Thoracic aorta (tissue), 2 donors: Measurements from ENCODE around the gene PPARG. TPM values are rescaled to one million over a fixed set of nuclear protein-coding genes. Genes with fewer than 3 reads are reported as not detected.

Experiments used
- ATAC-seq: fragments of 150-250 bp; one replicate; pipeline ENCODE4 v1.8.0; 2017; ENCODE audit warnings: low read depth; ENCODE audit not compliant: insufficient number of reproducible peaks, low FRiP score
- DNase-seq: peaks from one replicate; pipeline ENCODE4 v3.0.0-alpha.2; 2020; ENCODE audit warnings: low spot score
- H3K27ac ChIP-seq, 2 donors: fragments of 200-600 bp; sonication (generic); 1 replicate in 1 of 2; 2 replicates in 1 of 2; pipeline ENCODE4 v1.5.1; 2016; ENCODE audit warnings: mild to moderate bottlenecking in 2 of 2, moderate library complexity in 2 of 2
- H3K27me3 ChIP-seq: fragments of 200-600 bp; sonication (generic); replicated peaks from 2 replicates; pipeline ENCODE4 v1.6.0; 2016; ENCODE audit warnings: mild to moderate bottlenecking; ENCODE audit not compliant: insufficient read depth
- H3K36me3 ChIP-seq: fragments of 200-600 bp; sonication (generic); one replicate; pipeline ENCODE4 v1.5.1; 2016
- H3K4me1 ChIP-seq, 2 donors: fragments of 200-600 bp; sonication (generic); 1 replicate in 1 of 2; 2 replicates in 1 of 2; pipeline versions ENCODE4 v1.5.1 to v1.6.0; 2016; ENCODE audit warnings: low read depth in 2 of 2, mild to moderate bottlenecking in 1 of 2; ENCODE audit not compliant: control insufficient read depth in 1 of 2
- H3K4me3 ChIP-seq: fragments of 200-600 bp; sonication (generic); 2 replicates; pipeline ENCODE4 v1.5.1; 2016; ENCODE audit warnings: mild to moderate bottlenecking
- H3K9me3 ChIP-seq: fragments of 200-600 bp; sonication (generic); 2 replicates; pipeline ENCODE4 v1.5.1; 2016
- total RNA-seq, 2 donors: library from RNA; depleted of rRNA; stranded (reverse); fragments of >200 nt; gene quantifications; one replicate each; pipeline versions ENCODE4 v1.1.0 to v1.2.3, GENCODE V29; 2016
- TF ChIP-seq, protein P1 (sequence below): fragments of 200-600 bp; sonication (generic); IDR thresholded peaks from one replicate; pipeline ENCODE4 v1.5.1; 2019; ENCODE audit warnings: antibody characterized with exemption

The PPARG gene
- total RNA-seq, 2 donors from 2014 or later, result 8.5 to 13.1 TPM

- DNase-seq (no peak), ATAC-seq (no peak)
- TF ChIP-seq, protein P1, sequence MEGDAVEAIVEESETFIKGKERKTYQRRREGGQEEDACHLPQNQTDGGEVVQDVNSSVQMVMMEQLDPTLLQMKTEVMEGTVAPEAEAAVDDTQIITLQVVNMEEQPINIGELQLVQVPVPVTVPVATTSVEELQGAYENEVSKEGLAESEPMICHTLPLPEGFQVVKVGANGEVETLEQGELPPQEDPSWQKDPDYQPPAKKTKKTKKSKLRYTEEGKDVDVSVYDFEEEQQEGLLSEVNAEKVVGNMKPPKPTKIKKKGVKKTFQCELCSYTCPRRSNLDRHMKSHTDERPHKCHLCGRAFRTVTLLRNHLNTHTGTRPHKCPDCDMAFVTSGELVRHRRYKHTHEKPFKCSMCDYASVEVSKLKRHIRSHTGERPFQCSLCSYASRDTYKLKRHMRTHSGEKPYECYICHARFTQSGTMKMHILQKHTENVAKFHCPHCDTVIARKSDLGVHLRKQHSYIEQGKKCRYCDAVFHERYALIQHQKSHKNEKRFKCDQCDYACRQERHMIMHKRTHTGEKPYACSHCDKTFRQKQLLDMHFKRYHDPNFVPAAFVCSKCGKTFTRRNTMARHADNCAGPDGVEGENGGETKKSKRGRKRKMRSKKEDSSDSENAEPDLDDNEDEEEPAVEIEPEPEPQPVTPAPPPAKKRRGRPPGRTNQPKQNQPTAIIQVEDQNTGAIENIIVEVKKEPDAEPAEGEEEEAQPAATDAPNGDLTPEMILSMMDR, result no peak
- Histone ChIP-seq H3K27ac (no peak overlapping the region), H3K4me3 (peak overlapping the region; percentile 72), H3K27me3 (no peaks in the 10 kb centered on the region), H3K36me3 (no peaks in the 10 kb centered on the region), H3K9me3 (no peaks in the 10 kb centered on the region), H3K4me1 (peaks cover 0 to 13% of the 10 kb centered on the region in 2 donors)
Measured at GRCh38 chr3:12286927-12287726, 1.7 kb upstream of the PPARG start.

DNA sequence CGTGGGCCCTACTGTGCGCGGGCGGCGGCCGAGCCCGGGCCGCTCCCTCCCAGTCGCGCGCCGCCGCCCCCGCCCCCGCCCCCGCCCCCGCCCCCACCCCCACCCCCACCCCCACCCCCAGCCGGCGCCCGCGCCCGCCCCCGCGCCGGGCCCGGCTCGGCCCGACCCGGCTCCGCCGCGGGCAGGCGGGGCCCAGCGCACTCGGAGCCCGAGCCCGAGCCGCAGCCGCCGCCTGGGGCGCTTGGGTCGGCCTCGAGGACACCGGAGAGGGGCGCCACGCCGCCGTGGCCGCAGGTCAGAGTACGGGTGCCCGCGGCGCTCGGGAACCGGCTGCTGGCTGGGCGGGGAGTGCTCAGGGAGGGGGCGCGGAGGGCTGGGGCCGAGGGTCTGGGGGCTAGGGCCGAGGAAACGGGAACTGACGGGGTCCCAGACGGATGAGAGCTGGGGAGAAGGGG lies 1.1 kb upstream of the PPARG start:
- H3K27me3 ChIP-seq, result no peaks in the 10 kb centered on the region
- DNase-seq (no peak), ATAC-seq (no peak)
- TF ChIP-seq, protein P1, result no peak
- no peaks in the 10 kb centered on the region for H3K36me3 ChIP-seq
- H3K27ac ChIP-seq, result peak overlapping the region in 1 of 2 donors; percentile 28
- H3K4me3 ChIP-seq, result peak overlapping the region; percentile 83
- no peaks in the 10 kb centered on the region for H3K9me3 ChIP-seq
- H3K4me1 ChIP-seq, result peaks cover 0 to 13% of the 10 kb centered on the region in 2 donors

DNA sequence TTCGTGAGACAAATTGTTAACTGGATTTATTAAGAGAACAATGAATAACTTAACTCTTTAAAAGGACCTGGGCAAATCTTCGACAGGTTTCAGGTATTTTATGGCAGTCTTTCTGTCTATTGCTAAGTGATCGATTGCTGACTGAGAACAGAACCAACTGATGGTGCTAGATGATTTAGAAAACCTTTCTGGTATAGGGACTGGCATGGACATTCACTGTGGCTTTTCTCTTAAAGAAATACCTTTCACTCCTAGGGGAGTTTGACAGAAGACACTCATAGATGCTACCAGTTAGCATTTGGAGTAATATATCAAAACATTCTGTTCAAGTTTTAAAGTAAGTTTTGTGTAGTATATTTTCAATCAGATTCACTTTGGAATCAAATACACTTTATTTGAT lies 654 bp downstream of the PPARG start:
- H3K4me3 ChIP-seq, result peak overlapping the region; percentile 83
- DNase-seq (no peak), ATAC-seq (no peak)
- peaks cover 0 to 13% of the 10 kb centered on the region in 2 donors for H3K4me1 ChIP-seq
- H3K27me3 ChIP-seq, result no peaks in the 10 kb centered on the region
- H3K36me3 ChIP-seq, result no peaks in the 10 kb centered on the region
- no peaks in the 10 kb centered on the region for H3K9me3 ChIP-seq
- TF ChIP-seq, protein P1, result no peak
- no peak overlapping the region for H3K27ac ChIP-seq

DNA sequence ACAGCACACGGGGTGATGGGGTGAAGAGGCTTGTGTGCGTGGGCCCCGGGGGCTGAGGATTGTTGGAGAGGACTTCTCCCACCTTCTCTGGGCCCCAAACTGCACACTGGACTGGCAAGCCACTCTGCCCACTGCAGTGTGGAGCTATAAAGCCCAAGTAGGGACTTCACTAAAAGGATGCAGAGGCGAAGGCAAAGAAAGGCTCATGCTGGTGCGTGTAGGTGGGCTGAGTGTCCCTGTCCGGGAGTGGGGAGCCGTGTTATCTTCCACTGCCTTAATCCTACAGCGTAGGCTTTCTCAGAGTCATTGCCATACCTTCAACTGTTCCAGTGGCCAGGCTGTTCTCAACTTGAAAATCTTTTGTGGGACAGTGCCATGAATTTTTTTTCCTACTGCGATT lies 3.9 kb downstream of the PPARG start:
- H3K4me3 ChIP-seq, result no peak overlapping the region
- peaks cover 0 to 13% of the 10 kb centered on the region in 2 donors for H3K4me1 ChIP-seq
- no peaks in the 10 kb centered on the region for H3K36me3 ChIP-seq
- no peak overlapping the region for H3K27ac ChIP-seq
- no peak for DNase-seq
- H3K9me3 ChIP-seq, result no peaks in the 10 kb centered on the region
- TF ChIP-seq, protein P1, result no peak
- H3K27me3 ChIP-seq, result no peaks in the 10 kb centered on the region
- no peak for ATAC-seq

- no peak overlapping the region for H3K27ac ChIP-seq
- H3K4me1 ChIP-seq, result no peaks in the 10 kb centered on the region
- ATAC-seq (no peak), DNase-seq (no peak)
- H3K9me3 ChIP-seq, result no peaks in the 10 kb centered on the region
- H3K36me3 ChIP-seq, result no peaks in the 10 kb centered on the region
- no peaks in the 10 kb centered on the region for H3K27me3 ChIP-seq
- TF ChIP-seq, protein P1, result no peak
- no peak overlapping the region for H3K4me3 ChIP-seq
Measured at GRCh38 chr3:12294885-12295580, 6.2 kb downstream of the PPARG start.
